HL-60 (cell line): ENCODE data around the gene FCF1.

Source experiments
- POLR2AphosphoS5 ChIP-seq: IDR thresholded peaks from 2 replicates; pipeline ENCODE4 v1.6.1; 2012; ENCODE audit warnings: low read depth
- TF ChIP-seq, protein P1 (sequence below): IDR thresholded peaks from one replicate; pipeline ENCODE4 v1.5.1; 2011; ENCODE audit warnings: low read length, control low read depth, inconsistent platforms; ENCODE audit not compliant: insufficient read depth

GRCh38 chr14:74697976-74698375 is 15.0 kb upstream of the FCF1 start:
- TF ChIP-seq, protein P1, sequence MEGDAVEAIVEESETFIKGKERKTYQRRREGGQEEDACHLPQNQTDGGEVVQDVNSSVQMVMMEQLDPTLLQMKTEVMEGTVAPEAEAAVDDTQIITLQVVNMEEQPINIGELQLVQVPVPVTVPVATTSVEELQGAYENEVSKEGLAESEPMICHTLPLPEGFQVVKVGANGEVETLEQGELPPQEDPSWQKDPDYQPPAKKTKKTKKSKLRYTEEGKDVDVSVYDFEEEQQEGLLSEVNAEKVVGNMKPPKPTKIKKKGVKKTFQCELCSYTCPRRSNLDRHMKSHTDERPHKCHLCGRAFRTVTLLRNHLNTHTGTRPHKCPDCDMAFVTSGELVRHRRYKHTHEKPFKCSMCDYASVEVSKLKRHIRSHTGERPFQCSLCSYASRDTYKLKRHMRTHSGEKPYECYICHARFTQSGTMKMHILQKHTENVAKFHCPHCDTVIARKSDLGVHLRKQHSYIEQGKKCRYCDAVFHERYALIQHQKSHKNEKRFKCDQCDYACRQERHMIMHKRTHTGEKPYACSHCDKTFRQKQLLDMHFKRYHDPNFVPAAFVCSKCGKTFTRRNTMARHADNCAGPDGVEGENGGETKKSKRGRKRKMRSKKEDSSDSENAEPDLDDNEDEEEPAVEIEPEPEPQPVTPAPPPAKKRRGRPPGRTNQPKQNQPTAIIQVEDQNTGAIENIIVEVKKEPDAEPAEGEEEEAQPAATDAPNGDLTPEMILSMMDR, result no peak
- no peak for TF ChIP-seq POLR2AphosphoS5
